ENCODE results near the gene SOD3.

GRCh38 chr4:24801136-24801855 is 5.9 kb downstream of the SOD3 start:
- TF ChIP-seq POLR2A (IDR thresholded peaks at IDR 0.05) = no peak
- TF ChIP-seq CTCF (IDR thresholded peaks at IDR 0.05) = no peak

All from esophagus squamous epithelium (tissue), 4 donors.